Effector CD4-positive, alpha-beta T cell (primary cell): ENCODE results near the gene CAPN8.

Source experiments
- DNase-seq: peaks from one replicate; pipeline ENCODE4 v3.0.0-alpha.2; 2020

The CAPN8 gene

GRCh38 chr1:223653431-223653830 is 12.1 kb downstream of the CAPN8 start:
- DNase-seq = no peak

GRCh38 chr1:223653015-223653414 is 12.5 kb downstream of the CAPN8 start:
- DNase-seq = no peak

GRCh38 chr1:223652436-223652941 is 13.0 kb downstream of the CAPN8 start:
- DNase-seq = no peak

GRCh38 chr1:223651291-223651991 is 14.1 kb downstream of the CAPN8 start:
- DNase-seq = no peak

- DNase-seq = no peak
These were observed 15.0 kb downstream of the CAPN8 start for GRCh38 chr1:223650465-223650864.

- no peak for DNase-seq
These were observed 16.3 kb downstream of the CAPN8 start for GRCh38 chr1:223649222-223649621.

- DNase-seq = no peak
These were observed 18.3 kb downstream of the CAPN8 start for GRCh38 chr1:223647249-223647648.

- no peak for DNase-seq
These were observed 19.6 kb downstream of the CAPN8 start for GRCh38 chr1:223645903-223646302.

GRCh38 chr1:223642237-223642636 is 23.3 kb downstream of the CAPN8 start:
- DNase-seq = no peak

- no peak for DNase-seq
These were observed 23.9 kb downstream of the CAPN8 start for GRCh38 chr1:223641523-223642039.

GRCh38 chr1:223639331-223639749 is 26.2 kb downstream of the CAPN8 start:
- DNase-seq = no peak

GRCh38 chr1:223635236-223635635 is 30.3 kb downstream of the CAPN8 start:
- no peak for DNase-seq

- no peak for DNase-seq
These were observed 31.1 kb downstream of the CAPN8 start for GRCh38 chr1:223634423-223634822.

- no peak for DNase-seq
These were observed 33.5 kb downstream of the CAPN8 start for GRCh38 chr1:223631956-223632355.

- no peak for DNase-seq
These were observed 34.0 kb downstream of the CAPN8 start for GRCh38 chr1:223631473-223631872.

GRCh38 chr1:223629126-223629457 is 36.4 kb downstream of the CAPN8 start:
- no peak for DNase-seq

GRCh38 chr1:223628233-223629125 is 37.0 kb downstream of the CAPN8 start:
- peak; percentile 4 for DNase-seq

- no peak for DNase-seq
These were observed 43.2 kb downstream of the CAPN8 start for GRCh38 chr1:223622132-223622842.

- no peak for DNase-seq
These were observed 44.2 kb downstream of the CAPN8 start for GRCh38 chr1:223621312-223621734.

GRCh38 chr1:223620297-223620897 is 45.1 kb downstream of the CAPN8 start:
- no peak for DNase-seq

GRCh38 chr1:223618680-223619079 is 46.8 kb downstream of the CAPN8 start:
- DNase-seq = no peak

GRCh38 chr1:223617323-223618070 is 48.0 kb downstream of the CAPN8 start:
- DNase-seq = no peak
